Fibroblast of pulmonary artery (primary cell): ENCODE data around the gene LRRC8B.

ENCODE experiments used
- DNase-seq: peaks from one replicate; pipeline ENCODE4 v3.0.0-alpha.2; 2010; ENCODE audit warnings: low read depth
- H3K4me3 ChIP-seq: replicated peaks from 2 replicates; pipeline ENCODE4 v1.5.1; 2011; ENCODE audit warnings: low read depth, mild to moderate bottlenecking, control low read depth, low read length, moderate library complexity
- CTCF ChIP-seq: IDR thresholded peaks from 2 replicates; pipeline ENCODE4 v1.5.1; 2011; ENCODE audit warnings: mild to moderate bottlenecking, control low read depth, low read length, inconsistent platforms; ENCODE audit errors: missing control alignments

The LRRC8B gene

GRCh38 chr1:89557445-89557825 is 32.8 kb downstream of the LRRC8B start:
- DNase-seq = no peak
- no peak for TF ChIP-seq CTCF
- no peak overlapping the region for H3K4me3 ChIP-seq

GRCh38 chr1:89557956-89558355 is 33.3 kb downstream of the LRRC8B start:
- TF ChIP-seq CTCF = no peak
- no peak for DNase-seq
- no peak overlapping the region for H3K4me3 ChIP-seq

DNA sequence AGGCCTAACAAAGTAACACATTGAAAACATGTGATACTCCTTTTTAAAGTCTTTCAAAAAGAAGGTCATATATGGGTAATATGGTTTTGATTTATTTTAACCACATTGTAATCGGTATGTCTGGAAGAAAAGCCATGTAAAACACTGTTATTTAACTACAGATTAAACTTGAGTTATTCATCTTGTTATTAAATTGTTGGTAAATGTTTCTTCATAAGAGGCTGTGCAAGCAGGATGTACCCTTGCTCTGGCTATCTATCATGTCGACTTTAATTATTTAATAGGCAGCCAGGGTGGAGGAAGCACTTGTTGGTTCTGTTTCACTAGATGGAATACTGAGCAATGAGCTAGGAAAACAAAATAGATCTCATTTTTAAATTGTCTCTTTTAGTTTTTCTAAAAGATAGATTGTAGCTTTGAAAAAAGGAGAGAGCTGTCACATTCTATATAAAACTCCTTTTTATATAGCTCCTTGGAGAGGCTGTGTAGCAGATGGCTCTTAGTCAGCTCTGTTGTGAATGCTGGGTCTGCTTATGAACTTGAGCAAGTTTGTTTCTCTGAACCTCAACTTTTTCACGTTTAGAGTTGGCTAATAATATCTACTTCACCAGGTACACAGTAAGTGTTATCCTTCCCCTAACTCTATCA is 39.5 kb downstream of the LRRC8B start:
- H3K4me3 ChIP-seq = no peak overlapping the region
- no peak for TF ChIP-seq CTCF
- no peak for DNase-seq

- DNase-seq = no peak
- TF ChIP-seq CTCF = no peak
- H3K4me3 ChIP-seq = no peak overlapping the region
Measured at GRCh38 chr1:89565521-89565920, 40.9 kb downstream of the LRRC8B start.

DNA sequence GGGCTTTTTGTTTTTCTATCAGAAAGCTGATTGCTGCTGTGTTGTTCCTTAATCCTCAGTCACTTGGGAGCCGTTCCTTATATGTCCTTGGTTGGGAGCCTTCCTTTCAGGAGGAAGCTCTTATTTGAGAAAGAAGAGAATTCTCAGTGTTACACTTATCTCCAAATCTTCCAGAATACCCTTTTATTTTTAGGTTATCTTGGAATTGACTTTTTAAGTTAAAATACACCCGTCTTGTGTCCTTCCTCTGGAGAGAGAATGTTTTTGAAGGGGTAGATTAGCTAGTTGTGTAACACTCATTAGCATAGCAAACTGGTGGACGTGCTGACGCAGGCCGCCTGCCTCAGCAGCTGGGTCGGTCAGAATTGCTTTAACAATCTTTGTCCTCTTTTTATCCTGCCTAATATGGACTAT is 42.1 kb downstream of the LRRC8B start:
- DNase-seq = peak; percentile 76
- TF ChIP-seq CTCF = no peak

DNA sequence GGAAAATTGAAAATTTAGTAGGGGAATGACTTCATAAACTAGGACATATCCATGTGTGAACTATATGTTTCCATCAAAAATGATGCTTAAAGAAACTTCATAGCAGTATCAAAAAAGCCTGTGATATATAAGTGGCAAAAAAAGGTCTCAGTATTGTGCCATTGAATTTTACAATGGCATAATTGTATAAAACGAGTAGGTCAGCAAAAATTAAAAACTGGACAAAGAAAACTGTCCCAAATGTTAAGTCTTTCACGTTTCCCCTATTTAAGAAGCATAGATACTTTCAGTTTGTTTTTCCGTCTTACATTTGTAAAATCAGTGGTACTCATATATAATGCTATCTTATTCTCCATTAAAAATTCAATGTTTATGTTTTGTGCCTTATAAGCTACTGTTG is 43.2 kb downstream of the LRRC8B start:
- DNase-seq = no peak
- TF ChIP-seq CTCF = no peak

More for the DNA sequence above, 42.1 kb downstream of the LRRC8B start:
- H3K4me3 ChIP-seq = no peak overlapping the region

DNA sequence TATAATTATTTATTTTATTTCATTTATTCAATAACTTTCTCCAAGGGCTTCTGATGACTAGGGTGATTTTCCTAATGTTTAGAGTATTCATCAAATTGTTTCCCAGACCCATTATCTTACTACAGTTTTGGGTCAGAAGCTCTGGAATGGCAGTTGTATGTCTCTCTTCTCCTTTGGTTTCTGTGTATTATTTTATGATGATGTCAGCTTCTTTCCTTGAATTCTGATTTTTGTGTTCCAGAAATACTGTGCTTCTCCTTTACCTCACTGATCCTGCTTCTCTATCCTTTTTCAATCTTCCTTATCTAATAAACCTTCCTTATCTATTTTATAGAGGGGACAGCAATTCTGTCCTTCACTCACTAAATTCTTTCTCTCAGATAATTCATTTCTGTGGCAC is 48.8 kb downstream of the LRRC8B start:
- no peak for TF ChIP-seq CTCF
- no peak overlapping the region for H3K4me3 ChIP-seq
- no peak for DNase-seq

More for the DNA sequence above, 43.2 kb downstream of the LRRC8B start:
- no peak overlapping the region for H3K4me3 ChIP-seq
